IMR-90 (cell line): ENCODE data around the gene SRPK1. TPM values are rescaled to one million over a fixed set of nuclear protein-coding genes. Genes with fewer than 3 reads are reported as not detected.

Source experiments
- ATAC-seq: fragments of 200-7000 bp; cut with Tn5 transposase; 2 replicates; pipeline ENCODE4 v1.9.1; 2020; ENCODE audit warnings: low read depth, mild to moderate bottlenecking, moderate library complexity
- BruUV-seq: library from RNA; stranded (reverse); fragments of 400-500 nt; replicated peaks from 2 replicates; lab custom pipeline; 2021; lab: Mats Ljungman, UMichigan
- CTCF ChIA-PET: fragments of 300-600 bp; formaldehyde crosslinking; extraction: SDS; loops from one replicate; lab custom pipeline; 2021; ENCODE audit warnings: antibody characterized with exemption; lab: Yijun Ruan, JAX
- POLR2A ChIA-PET: fragments of 300-600 bp; sonication (Branson Sonifier 250); formaldehyde crosslinking; loops from one replicate; lab custom pipeline; 2022; ENCODE audit warnings: antibody characterized with exemption; ENCODE audit not compliant: unreplicated experiment; lab: Charles Lee
- DNase-seq: peaks from one replicate; pipeline ENCODE4 v3.0.0; 2013
- H2AFZ ChIP-seq: replicated peaks from 2 replicates; pipeline ENCODE3; 2013; ENCODE audit warnings: low read length, mild to moderate bottlenecking; ENCODE audit not compliant: poor library complexity
- H2AK5ac ChIP-seq: 2 replicates; pipeline ENCODE4 v1.6.1; 2013; ENCODE audit warnings: low read depth, low read length, inconsistent platforms
- H2AK9ac ChIP-seq: replicated peaks from 2 replicates; pipeline ENCODE3; 2013; ENCODE audit warnings: mild to moderate bottlenecking, low read depth, low read length, moderate library complexity; ENCODE audit not compliant: poor library complexity
- H2BK120ac ChIP-seq: 2 replicates; pipeline ENCODE4 v1.6.1; 2013; ENCODE audit warnings: low read depth, low read length, inconsistent platforms
- H2BK15ac ChIP-seq: 3 replicates; pipeline ENCODE4 v1.6.1; 2013; ENCODE audit warnings: low read depth, low read length, inconsistent platforms
- H2BK20ac ChIP-seq: 2 replicates; pipeline ENCODE4 v1.6.1; 2013; ENCODE audit warnings: low read depth, mild to moderate bottlenecking, inconsistent platforms, low read length, moderate library complexity
- H2BK5ac ChIP-seq: 2 replicates; pipeline ENCODE4 v1.6.1; 2013; ENCODE audit warnings: mild to moderate bottlenecking, low read depth, low read length, inconsistent platforms; ENCODE audit not compliant: poor library complexity, severe bottlenecking
- H3K14ac ChIP-seq: replicated peaks from 2 replicates; pipeline ENCODE4 v1.6.1; 2013; ENCODE audit warnings: low read depth, low read length, inconsistent platforms
- H3K18ac ChIP-seq: 2 replicates; pipeline ENCODE4 v1.6.1; 2013; ENCODE audit warnings: low read depth, low read length, control low read depth
- H3K23ac ChIP-seq: 2 replicates; pipeline ENCODE4 v1.6.1; 2013; ENCODE audit warnings: low read depth, low read length, inconsistent platforms
- H3K27ac ChIP-seq: 2 replicates; pipeline ENCODE4 v1.5.1; 2013; ENCODE audit warnings: mild to moderate bottlenecking, control low read depth, low read length; ENCODE audit not compliant: insufficient read depth
- H3K27me3 ChIP-seq: 2 replicates; pipeline ENCODE4 v1.6.1; 2013; ENCODE audit warnings: low read length; ENCODE audit not compliant: control insufficient read depth, insufficient read depth
- H3K36me3 ChIP-seq: 2 replicates; pipeline ENCODE4 v1.6.1; 2013; ENCODE audit warnings: low read length, mixed read lengths; ENCODE audit not compliant: control insufficient read depth, insufficient read depth
- H3K4ac ChIP-seq: 2 replicates; pipeline ENCODE4 v1.6.1; 2013; ENCODE audit warnings: low read depth, low read length, inconsistent platforms
- H3K4me1 ChIP-seq: 2 replicates; pipeline ENCODE4 v1.6.1; 2013; ENCODE audit warnings: low read length, mixed read lengths; ENCODE audit not compliant: control insufficient read depth, insufficient read depth
- H3K4me2 ChIP-seq: 2 replicates; pipeline ENCODE4 v1.6.1; 2013; ENCODE audit warnings: low read depth, mild to moderate bottlenecking, control low read depth, low read length, moderate library complexity
- H3K4me3 ChIP-seq: 2 replicates; pipeline ENCODE4 v1.5.1; 2013; ENCODE audit warnings: low read depth, mild to moderate bottlenecking, control low read depth, low read length, moderate library complexity; ENCODE audit not compliant: insufficient read depth
- H3K56ac ChIP-seq: 2 replicates; pipeline ENCODE4 v1.6.1; 2013; ENCODE audit warnings: low read length, inconsistent platforms; ENCODE audit not compliant: insufficient read depth; ENCODE audit errors: extremely low read depth
- H3K79me1 ChIP-seq, 2 experiments: 2 replicates each; pipeline ENCODE4 v1.6.1; 2013; ENCODE audit warnings: low read length in 2 of 2, inconsistent platforms in 1 of 2, low read depth in 1 of 2
- H3K9ac ChIP-seq: 2 replicates; pipeline ENCODE4 v1.6.1; 2013; ENCODE audit warnings: low read depth, low read length, control low read depth
- H3K9me1 ChIP-seq: 2 replicates; pipeline ENCODE4 v1.6.1; 2013; ENCODE audit warnings: low read length, inconsistent platforms; ENCODE audit not compliant: insufficient read depth
- H3K9me3 ChIP-seq: 2 replicates; pipeline ENCODE4 v1.6.1; 2013; ENCODE audit warnings: low read length; ENCODE audit not compliant: control insufficient read depth, insufficient read depth
- H4K20me1 ChIP-seq: 2 replicates; pipeline ENCODE4 v1.6.1; 2013; ENCODE audit warnings: low read length, inconsistent platforms; ENCODE audit not compliant: insufficient read depth
- H4K5ac ChIP-seq: 2 replicates; pipeline ENCODE4 v1.6.1; 2013; ENCODE audit warnings: mild to moderate bottlenecking, low read depth, low read length, control low read depth
- H4K8ac ChIP-seq, 2 experiments: 2 replicates each; pipeline ENCODE4 v1.6.1; 2013; ENCODE audit warnings: low read depth in 2 of 2, low read length in 2 of 2, control low read depth in 1 of 2, inconsistent platforms in 1 of 2
- H4K91ac ChIP-seq: 2 replicates; pipeline ENCODE4 v1.6.1; 2013; ENCODE audit warnings: low read depth, low read length, inconsistent platforms; ENCODE audit not compliant: insufficient read depth
- CEBPB ChIP-seq: IDR thresholded peaks from 2 replicates; pipeline ENCODE4 v1.6.1; 2012; ENCODE audit warnings: low read depth, low read length, improper control_type of control experiment
- RFX5 ChIP-seq: IDR thresholded peaks from 2 replicates; pipeline ENCODE4 v1.8.0; 2012; ENCODE audit warnings: low read depth, mild to moderate bottlenecking, low read length, moderate library complexity
- WGBS, 2 experiments: methylation state at CpG; one replicate each; pipeline versions ENCODE4 v1.1.5 to v1.1.7; 2013; ENCODE audit warnings: missing lambda C conversion rate in 2 of 2; ENCODE audit not compliant: insufficient read length in 1 of 2; ENCODE audit errors: extremely low coverage in 2 of 2; 5-methylcytosine and 5-hydroxymethylcytosine counted together
- dilution Hi-C: fragments of 300-500 bp; cut with HindIII; formaldehyde crosslinking; loops from one replicate; pipeline ENCODE4 v1.14.3; 2018; ENCODE audit warnings: low sequenced_read_pairs; ENCODE audit not compliant: unreplicated experiment
- in situ Hi-C: fragments of 300-500 bp; cut with MboI; formaldehyde crosslinking; loops from 3 replicates; pipeline ENCODE4 v1.14.3; 2019; ENCODE audit warnings: low sequenced_read_pairs, inconsistent platforms, mixed read lengths
- intact Hi-C: fragments of 100-400 bp; cut with micrococcal nuclease; formaldehyde crosslinking; loops from 2 replicates; pipeline ENCODE4 v1.10.0; 2022
- polyA plus RNA-seq, 3 experiments: library from polyadenylated mRNA; depleted of rRNA; stranded (reverse); fragments of >200 nt; gene quantifications; 2 replicates each; pipeline ENCODE4 v1.2.3, GENCODE V29; 2012; ENCODE audit warnings: low replicate concordance in 1 of 3
- total RNA-seq: library from RNA; depleted of rRNA; stranded (reverse); fragments of >200 nt; gene quantifications from 2 replicates; pipeline ENCODE4 v1.2.3, GENCODE V29; 2012

The SRPK1 gene
- total and polyA plus RNA-seq, 2 of the 4 experiments (the other 2 are of a cell fraction) = 22.5 to 44.6 TPM

GRCh38 chr6:35945650-35946025 lies 24.7 kb upstream of the SRPK1 start:
- TF ChIP-seq CEBPB (peak; percentile 49; the same call in 1 of the 2 replicates), RFX5 (no peak)
- Histone ChIP-seq H2BK20ac (no peak overlapping the region), H4K91ac (no peak overlapping the region), H3K4me2 (no peak overlapping the region), H2AFZ (no peak overlapping the region), H3K14ac (no peak overlapping the region), H3K79me1 (no peaks in the 10 kb centered on the region; a peak in 1 of 4 replicates), H3K4me1 (no peaks in the 10 kb centered on the region), H4K5ac (no peak overlapping the region), H3K9ac (no peak overlapping the region), H4K20me1 (no peaks in the 10 kb centered on the region; the same call in 1 of the 2 replicates), H2AK9ac (no peak overlapping the region), H3K56ac (no peak overlapping the region), H3K27ac (no peak overlapping the region), H3K4ac (no peak overlapping the region), H3K27me3 (no peaks in the 10 kb centered on the region), H3K36me3 (no peaks in the 10 kb centered on the region), H3K9me3 (no peaks in the 10 kb centered on the region), H2BK15ac (no peak overlapping the region), H4K8ac (no peak overlapping the region), H3K18ac (no peak overlapping the region), H2AK5ac (no peak overlapping the region), H2BK120ac (no peak overlapping the region), H3K23ac (no peak overlapping the region), H3K4me3 (no peak overlapping the region), H3K9me1 (no peaks in the 10 kb centered on the region), H2BK5ac (no peak overlapping the region)
- WGBS, 2 experiments = no CpG with 5 or more reads among the region's 1 CpG
- DNase-seq = peak; percentile 51
- ChIA-PET POLR2A (no interaction called here), CTCF (interaction anchor here (0.6 kb wide), 1 partner anchor 21 kb away, joined by 3 read pairs; no protein-coding TSS in a partner anchor)
- BruUV-seq = no TSS peak
- no peak for ATAC-seq
- intact Hi-C loops (no loop called here), dilution Hi-C loops (no loop called here), in situ Hi-C loops (no loop called here)
